GM21526 (cell line): ENCODE data around the gene MCHR2.
"Not testable (repeated sequence)": the region's sequence is repeated elsewhere in the genome, so short reads cannot be mapped to it uniquely, and the experiment has no call there.

ENCODE experiments used
- ATAC-seq: cut with Tn5 transposase; IDR thresholded peaks from one replicate; pipeline ENCODE4 v1.9.1; 2021; ENCODE audit warnings: moderate library complexity; ENCODE audit not compliant: unreplicated experiment, low FRiP score

MCHR2 gene, protein sequence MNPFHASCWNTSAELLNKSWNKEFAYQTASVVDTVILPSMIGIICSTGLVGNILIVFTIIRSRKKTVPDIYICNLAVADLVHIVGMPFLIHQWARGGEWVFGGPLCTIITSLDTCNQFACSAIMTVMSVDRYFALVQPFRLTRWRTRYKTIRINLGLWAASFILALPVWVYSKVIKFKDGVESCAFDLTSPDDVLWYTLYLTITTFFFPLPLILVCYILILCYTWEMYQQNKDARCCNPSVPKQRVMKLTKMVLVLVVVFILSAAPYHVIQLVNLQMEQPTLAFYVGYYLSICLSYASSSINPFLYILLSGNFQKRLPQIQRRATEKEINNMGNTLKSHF

DNA sequence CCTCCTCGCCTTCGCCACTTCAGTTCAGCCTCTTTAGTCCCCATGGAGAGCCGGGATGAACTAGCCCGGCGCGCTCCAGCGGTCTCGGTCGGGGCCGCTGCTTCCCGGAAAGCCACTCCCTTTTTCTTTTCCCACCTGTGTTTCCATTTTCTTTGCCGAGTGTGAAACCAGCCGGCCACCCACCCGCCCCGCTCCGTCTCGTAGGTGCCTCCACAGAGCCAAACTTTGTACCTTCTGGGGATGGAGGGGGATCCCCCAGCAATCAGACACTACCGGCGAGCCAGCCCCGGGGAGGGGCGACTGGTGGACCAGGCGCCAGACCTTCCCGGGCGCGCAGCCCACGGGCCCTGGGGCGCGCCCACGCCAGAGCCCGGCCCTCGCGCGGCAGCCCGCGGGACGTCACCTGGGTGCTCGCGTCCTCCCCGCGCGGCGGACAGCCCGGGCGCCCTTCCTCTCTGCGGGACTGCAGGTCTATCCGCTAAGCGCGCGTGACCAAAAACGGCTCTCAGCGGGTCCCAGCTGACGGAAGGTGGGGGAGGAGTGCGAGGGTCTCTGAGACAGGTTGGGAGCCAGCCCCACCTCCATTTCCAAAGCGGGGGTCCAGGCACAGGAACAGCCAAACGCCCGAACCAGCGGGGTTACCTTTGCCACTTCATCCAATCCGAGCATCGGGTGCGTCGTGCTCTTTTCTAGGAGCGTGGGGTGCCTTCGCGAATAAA lies at the start of gene MCHR2:
Gene MCHR2 (minus strand): TSS at position 691 of the 719 bp plus-strand sequence. CDS start 38,076 bp downstream, outside the sequence.
- ATAC-seq = no peak

DNA sequence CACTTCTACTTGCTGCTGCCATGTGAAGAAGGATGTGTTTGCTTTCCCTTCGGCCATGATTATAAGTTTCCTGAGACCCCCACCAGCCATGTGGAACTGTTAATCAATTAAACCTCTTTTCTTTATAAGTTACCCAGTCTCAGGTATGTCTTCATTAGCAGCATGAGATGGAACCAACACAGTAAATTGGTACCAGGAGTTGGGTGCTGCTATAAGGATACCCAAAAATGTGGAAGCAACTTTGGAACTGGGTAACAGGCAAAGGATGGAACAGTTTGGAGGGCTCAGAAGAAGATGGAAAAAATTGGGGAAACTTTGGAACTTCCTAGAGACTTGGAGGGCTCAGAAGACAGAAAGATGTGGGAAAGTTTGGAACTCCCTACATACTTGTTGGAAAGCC lies 44.5 kb upstream of the MCHR2 start:
- not testable (repeated sequence) for ATAC-seq

GRCh38 chr6:100035873-100036653 lies 42.0 kb upstream of the MCHR2 start:
- ATAC-seq = peak; percentile 56

GRCh38 chr6:100023798-100024197 lies 29.8 kb upstream of the MCHR2 start:
- no peak for ATAC-seq

- ATAC-seq = no peak
Measured at GRCh38 chr6:100022847-100023246, 28.8 kb upstream of the MCHR2 start.

- no peak for ATAC-seq
Measured at GRCh38 chr6:100008857-100009256, 14.8 kb upstream of the MCHR2 start.

GRCh38 chr6:100001915-100002388 lies 7.9 kb upstream of the MCHR2 start:
- ATAC-seq = peak; percentile 98

GRCh38 chr6:99997141-99997540 lies 3.1 kb upstream of the MCHR2 start:
- no peak for ATAC-seq

- no peak for ATAC-seq
Measured at GRCh38 chr6:99995916-99996315, 1.9 kb upstream of the MCHR2 start.

GRCh38 chr6:99993146-99993532 lies 884 bp downstream of the MCHR2 start:
- no peak for ATAC-seq

- no peak for ATAC-seq
Measured at GRCh38 chr6:99991955-99992354, 2.1 kb downstream of the MCHR2 start.

DNA sequence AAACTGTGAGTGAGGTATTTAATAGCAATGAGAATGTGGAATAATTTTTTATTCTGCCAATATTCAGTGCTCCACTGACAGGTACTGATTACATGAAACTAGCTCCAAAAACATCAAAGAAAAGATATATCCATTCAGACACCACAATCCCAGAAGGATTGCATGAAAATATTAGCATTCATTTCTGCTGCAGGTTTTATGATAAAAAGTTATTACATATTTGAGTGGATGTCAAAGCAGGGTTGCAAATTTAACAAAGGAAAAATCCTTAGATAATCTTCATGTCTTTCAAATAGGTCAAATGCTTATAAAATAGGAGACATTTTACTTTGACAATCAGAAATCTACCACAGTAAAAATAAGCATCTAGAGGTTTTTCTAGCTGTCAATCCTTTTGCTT lies 13.3 kb downstream of the MCHR2 start:
- ATAC-seq = no peak

- no peak for ATAC-seq
Measured at GRCh38 chr6:99979953-99980352, 14.1 kb downstream of the MCHR2 start.

GRCh38 chr6:99967052-99967451 lies 27.0 kb downstream of the MCHR2 start:
- ATAC-seq = no peak

DNA sequence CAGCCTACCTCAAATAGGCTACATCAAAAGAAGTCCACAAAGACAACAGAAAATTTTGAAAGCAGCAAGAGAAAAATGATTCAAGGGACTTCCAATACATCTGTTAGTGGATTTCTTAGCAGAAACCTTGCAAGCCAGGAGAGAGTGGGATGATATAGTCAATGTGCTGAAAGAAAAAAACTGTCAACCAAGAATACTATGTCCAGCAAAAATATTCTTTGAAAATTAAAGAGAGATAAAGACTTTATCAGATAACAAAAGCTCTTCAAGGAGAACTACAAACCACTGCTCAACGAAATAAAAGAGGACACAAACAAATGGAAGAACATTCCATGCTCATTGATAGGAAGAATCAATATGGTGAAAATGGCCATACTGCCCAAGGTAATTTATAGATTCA lies 34.0 kb downstream of the MCHR2 start:
- ATAC-seq = no peak

DNA sequence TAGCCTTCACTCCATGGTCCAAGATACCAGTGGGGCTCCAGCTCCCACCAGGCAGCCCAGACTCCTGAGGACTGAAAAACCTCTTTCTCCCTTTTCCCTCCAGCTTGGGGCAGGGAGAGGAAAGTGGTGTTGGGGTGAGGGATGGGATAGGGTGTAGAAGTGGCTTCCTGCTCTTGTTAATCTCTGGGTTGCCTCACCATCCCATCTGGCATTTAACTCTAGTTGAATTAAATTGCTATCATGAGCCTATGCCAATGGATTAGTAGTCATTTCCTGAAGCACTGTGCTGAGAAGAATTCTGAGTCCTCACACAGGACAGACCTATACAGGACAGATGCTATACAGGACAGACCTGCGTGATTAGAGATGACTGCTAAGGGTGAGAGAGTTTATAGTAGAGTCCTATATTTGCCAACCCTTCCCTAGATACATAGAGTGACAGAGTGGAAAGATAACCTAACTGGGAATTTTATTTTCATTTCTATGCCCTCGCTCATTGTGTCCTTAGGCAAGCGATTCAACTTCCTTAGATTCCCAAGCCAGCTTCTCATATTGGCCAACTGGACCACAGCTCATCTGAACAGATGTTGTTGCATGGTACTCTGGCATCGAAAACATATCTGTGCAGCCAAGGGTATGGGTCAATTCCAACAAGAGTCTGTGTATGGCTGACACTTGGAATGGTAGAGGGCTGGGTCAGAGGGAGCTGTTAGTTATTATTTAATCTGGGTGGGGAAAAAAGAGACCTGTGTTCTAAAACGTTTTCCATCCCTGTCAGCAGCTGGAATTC lies 42.8 kb downstream of the MCHR2 start:
- no peak for ATAC-seq

- no peak for ATAC-seq
Measured at GRCh38 chr6:99946005-99946404, 48.0 kb downstream of the MCHR2 start.

GRCh38 chr6:99943846-99944245 lies 50.2 kb downstream of the MCHR2 start:
- ATAC-seq = no peak

GRCh38 chr6:99940582-99940981 lies 53.4 kb downstream of the MCHR2 start:
- ATAC-seq = no peak

GRCh38 chr6:99933129-99933528 lies 60.9 kb downstream of the MCHR2 start:
- ATAC-seq = no peak
